Activated CD8-positive, alpha-beta memory T cell treated with anti-CD3 and anti-CD28 coated beads, Interleukin-2, amount 50 U/mL, for 24 hours (primary cell): Measurements from ENCODE around the gene ADAMTS3.

Experiments
- DNase-seq: peaks from one replicate; pipeline ENCODE4 v3.0.0-alpha.2; 2020; ENCODE audit errors: extremely low read depth

The ADAMTS3 gene

GRCh38 chr4:72568959-72569718 lies at the start of gene ADAMTS3:
ADAMTS3 (minus strand) TSS chr4:72569221; CDS start chr4:72568762, 459 bp downstream.
- DNase-seq = no peak

- no peak for DNase-seq
Measured at GRCh38 chr4:72613959-72614358, 44.9 kb upstream of the ADAMTS3 start.

- no peak for DNase-seq
Measured at GRCh38 chr4:72606751-72607150, 37.7 kb upstream of the ADAMTS3 start.

GRCh38 chr4:72604324-72604723 lies 35.3 kb upstream of the ADAMTS3 start:
- DNase-seq = no peak

GRCh38 chr4:72602396-72603376 lies 33.7 kb upstream of the ADAMTS3 start:
- no peak for DNase-seq

- no peak for DNase-seq
Measured at GRCh38 chr4:72591547-72592454, 22.8 kb upstream of the ADAMTS3 start.

GRCh38 chr4:72587334-72587733 lies 18.3 kb upstream of the ADAMTS3 start:
- no peak for DNase-seq

GRCh38 chr4:72582853-72583252 lies 13.8 kb upstream of the ADAMTS3 start:
- DNase-seq = no peak

- DNase-seq = no peak
Measured at GRCh38 chr4:72577211-72577610, 8.2 kb upstream of the ADAMTS3 start.

GRCh38 chr4:72571337-72571736 lies 2.3 kb upstream of the ADAMTS3 start:
- no peak for DNase-seq

GRCh38 chr4:72569719-72570235 lies 756 bp upstream of the ADAMTS3 start:
- DNase-seq = no peak

- no peak for DNase-seq
Measured at GRCh38 chr4:72567821-72568675, 973 bp downstream of the ADAMTS3 start.

GRCh38 chr4:72567036-72567435 lies 2.0 kb downstream of the ADAMTS3 start:
- no peak for DNase-seq

- no peak for DNase-seq
Measured at GRCh38 chr4:72566464-72566972, 2.5 kb downstream of the ADAMTS3 start.

GRCh38 chr4:72564789-72565188 lies 4.2 kb downstream of the ADAMTS3 start:
- no peak for DNase-seq

- DNase-seq = no peak
Measured at GRCh38 chr4:72564184-72564583, 4.8 kb downstream of the ADAMTS3 start.

- no peak for DNase-seq
Measured at GRCh38 chr4:72558655-72559054, 10.4 kb downstream of the ADAMTS3 start.

GRCh38 chr4:72557021-72557420 lies 12.0 kb downstream of the ADAMTS3 start:
- no peak for DNase-seq

- DNase-seq = no peak
Measured at GRCh38 chr4:72555377-72555831, 13.6 kb downstream of the ADAMTS3 start.
